Bone marrow (tissue), 2 donors: ENCODE data around the gene WIPI1.

ENCODE experiments used
- DNase-seq, 2 donors: peaks; one replicate each; lab custom pipeline; 2025; lab: John Stamatoyannopoulos, UW

WIPI1 gene

GRCh38 chr17:68460146-68460545 lies 2.9 kb upstream of the WIPI1 start:
- DNase-seq, result no peak

- no peak for DNase-seq
Observed at GRCh38 chr17:68459037-68459639, 1.8 kb upstream of the WIPI1 start.

- DNase-seq, result no peak
Observed at GRCh38 chr17:68458260-68459036, 1.2 kb upstream of the WIPI1 start.

- peak; percentile 73 to 92 for DNase-seq
Observed at GRCh38 chr17:68457539-68458259, 403 bp upstream of the WIPI1 start.

GRCh38 chr17:68456339-68457167 lies 743 bp downstream of the WIPI1 start:
- no peak for DNase-seq

GRCh38 chr17:68455901-68456338 lies 1.4 kb downstream of the WIPI1 start:
- DNase-seq, result no peak

- DNase-seq, result no peak
Observed at GRCh38 chr17:68453991-68454665, 3.2 kb downstream of the WIPI1 start.

GRCh38 chr17:68452724-68453290 lies 4.5 kb downstream of the WIPI1 start:
- no peak for DNase-seq

GRCh38 chr17:68451670-68452354 lies 5.5 kb downstream of the WIPI1 start:
- DNase-seq, result no peak

GRCh38 chr17:68450801-68451200 lies 6.5 kb downstream of the WIPI1 start:
- DNase-seq, result no peak

GRCh38 chr17:68450391-68450790 lies 6.9 kb downstream of the WIPI1 start:
- no peak for DNase-seq

- DNase-seq, result no peak
Observed at GRCh38 chr17:68449021-68449739, 8.1 kb downstream of the WIPI1 start.

GRCh38 chr17:68446626-68447041 lies 10.7 kb downstream of the WIPI1 start:
- DNase-seq, result no peak

GRCh38 chr17:68445671-68446070 lies 11.6 kb downstream of the WIPI1 start:
- DNase-seq, result no peak

GRCh38 chr17:68443972-68444464 lies 13.3 kb downstream of the WIPI1 start:
- no peak for DNase-seq

GRCh38 chr17:68441070-68441770 lies 16.1 kb downstream of the WIPI1 start:
- peak in 1 of 2 donors; percentile 59 for DNase-seq

- DNase-seq, result no peak
Observed at GRCh38 chr17:68440526-68440925, 16.8 kb downstream of the WIPI1 start.

GRCh38 chr17:68439656-68440290 lies 17.5 kb downstream of the WIPI1 start:
- no peak for DNase-seq
